ENCODE measurements around the gene STAT5B.
"Not testable (repeated sequence)": the region's sequence is repeated elsewhere in the genome, so short reads cannot be mapped to it uniquely, and the experiment has no call there.

Gene STAT5B

GRCh38 chr17:42233156-42233555 is 43.0 kb downstream of the STAT5B start:
- DNase-seq (ENCODE audit: low spot score), result no peak

- DNase-seq (ENCODE audit: low spot score), result no peak
Observed at GRCh38 chr17:42230225-42230624, 46.0 kb downstream of the STAT5B start.

GRCh38 chr17:42227849-42228700 is 48.1 kb downstream of the STAT5B start:
- DNase-seq (ENCODE audit: low spot score), result peak; percentile 43

- DNase-seq (ENCODE audit: low spot score), result no peak
Observed at GRCh38 chr17:42225646-42226045, 50.5 kb downstream of the STAT5B start.

GRCh38 chr17:42224651-42225050 is 51.5 kb downstream of the STAT5B start:
- no peak for DNase-seq (ENCODE audit: low spot score)

GRCh38 chr17:42221886-42222745 is 54.1 kb downstream of the STAT5B start:
- DNase-seq (ENCODE audit: low spot score), result peak; percentile 53

GRCh38 chr17:42219280-42219679 is 56.9 kb downstream of the STAT5B start:
- not testable (repeated sequence) for DNase-seq (ENCODE audit: low spot score)

- no peak for DNase-seq (ENCODE audit: low spot score)
Observed at GRCh38 chr17:42214156-42214555, 62.0 kb downstream of the STAT5B start.

- no peak for DNase-seq (ENCODE audit: low spot score)
Observed at GRCh38 chr17:42212382-42212781, 63.8 kb downstream of the STAT5B start.

GRCh38 chr17:42211921-42212341 is 64.3 kb downstream of the STAT5B start:
- DNase-seq (ENCODE audit: low spot score), result not testable (repeated sequence)

GRCh38 chr17:42210046-42210445 is 66.1 kb downstream of the STAT5B start:
- DNase-seq (ENCODE audit: low spot score), result no peak

- DNase-seq (ENCODE audit: low spot score), result not testable (repeated sequence)
Observed at GRCh38 chr17:42206153-42206612, 70.0 kb downstream of the STAT5B start.

GRCh38 chr17:42203354-42203753 is 72.8 kb downstream of the STAT5B start:
- DNase-seq (ENCODE audit: low spot score), result peak; percentile 60

GRCh38 chr17:42202696-42203095 is 73.5 kb downstream of the STAT5B start:
- DNase-seq (ENCODE audit: low spot score), result peak; percentile 54

GRCh38 chr17:42202159-42202558 is 74.0 kb downstream of the STAT5B start:
- no peak for DNase-seq (ENCODE audit: low spot score)

GRCh38 chr17:42201458-42201772 is 74.8 kb downstream of the STAT5B start:
- no peak for DNase-seq (ENCODE audit: low spot score)

GRCh38 chr17:42200706-42201457 is 75.3 kb downstream of the STAT5B start:
- DNase-seq (ENCODE audit: low spot score), result no peak

GRCh38 chr17:42199416-42200011 is 76.7 kb downstream of the STAT5B start:
- no peak for DNase-seq (ENCODE audit: low spot score)

- no peak for DNase-seq (ENCODE audit: low spot score)
Observed at GRCh38 chr17:42198897-42199296, 77.3 kb downstream of the STAT5B start.

- no peak for DNase-seq (ENCODE audit: low spot score)
Observed at GRCh38 chr17:42197564-42198156, 78.5 kb downstream of the STAT5B start.

Measured in kidney tubule cell (primary cell).